ENCODE measurements around the gene PTAFR. TPM values are rescaled to one million over a fixed set of nuclear protein-coding genes. Genes with fewer than 3 reads are reported as not detected.

Gene PTAFR
- total RNA-seq, 2 donors from 2014 or later, result 2.3 to 2.5 TPM

DNA sequence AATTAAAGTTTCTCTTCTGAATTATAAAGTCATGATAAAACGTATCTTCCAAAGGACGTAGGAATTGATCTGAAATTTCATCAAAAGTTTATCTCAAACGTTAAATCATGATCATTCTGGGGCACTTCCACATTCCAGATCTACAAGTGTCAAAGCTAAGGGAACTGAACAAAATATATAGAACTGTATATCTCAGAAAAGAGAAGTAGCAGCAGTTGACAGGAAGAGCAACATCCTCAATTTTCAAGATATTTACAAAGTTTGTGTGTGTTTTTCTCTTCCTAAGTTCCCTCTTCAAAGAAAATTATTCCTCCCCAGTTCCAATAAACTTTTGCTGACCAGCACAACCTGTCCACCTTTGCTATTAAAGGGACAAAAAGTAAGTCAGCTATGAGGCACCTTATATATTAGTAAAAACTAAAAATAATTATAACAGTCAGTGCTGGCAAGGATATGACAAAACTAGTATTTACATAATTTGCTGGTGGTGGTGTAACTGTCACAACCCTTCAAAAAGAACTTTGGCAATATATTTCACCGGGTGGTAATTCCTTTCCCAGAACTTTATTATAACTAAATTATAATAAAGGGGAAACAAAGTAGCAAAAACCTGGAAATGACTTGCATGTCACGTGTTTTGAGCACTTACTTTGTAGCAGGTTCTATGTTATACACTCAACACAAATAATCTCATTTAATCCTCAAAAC, 49.6 kb downstream of the PTAFR start:
- H3K27ac ChIP-seq, result no peak overlapping the region
- no peaks in the 10 kb centered on the region for H3K4me1 ChIP-seq (replicated peaks)
- TF ChIP-seq POLR2AphosphoS5 (IDR thresholded peaks at IDR 0.05), result no peak
- no peak for TF ChIP-seq POLR2A (IDR thresholded peaks at IDR 0.05)
- TF ChIP-seq, protein P1, sequence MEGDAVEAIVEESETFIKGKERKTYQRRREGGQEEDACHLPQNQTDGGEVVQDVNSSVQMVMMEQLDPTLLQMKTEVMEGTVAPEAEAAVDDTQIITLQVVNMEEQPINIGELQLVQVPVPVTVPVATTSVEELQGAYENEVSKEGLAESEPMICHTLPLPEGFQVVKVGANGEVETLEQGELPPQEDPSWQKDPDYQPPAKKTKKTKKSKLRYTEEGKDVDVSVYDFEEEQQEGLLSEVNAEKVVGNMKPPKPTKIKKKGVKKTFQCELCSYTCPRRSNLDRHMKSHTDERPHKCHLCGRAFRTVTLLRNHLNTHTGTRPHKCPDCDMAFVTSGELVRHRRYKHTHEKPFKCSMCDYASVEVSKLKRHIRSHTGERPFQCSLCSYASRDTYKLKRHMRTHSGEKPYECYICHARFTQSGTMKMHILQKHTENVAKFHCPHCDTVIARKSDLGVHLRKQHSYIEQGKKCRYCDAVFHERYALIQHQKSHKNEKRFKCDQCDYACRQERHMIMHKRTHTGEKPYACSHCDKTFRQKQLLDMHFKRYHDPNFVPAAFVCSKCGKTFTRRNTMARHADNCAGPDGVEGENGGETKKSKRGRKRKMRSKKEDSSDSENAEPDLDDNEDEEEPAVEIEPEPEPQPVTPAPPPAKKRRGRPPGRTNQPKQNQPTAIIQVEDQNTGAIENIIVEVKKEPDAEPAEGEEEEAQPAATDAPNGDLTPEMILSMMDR (IDR thresholded peaks at IDR 0.05), result no peak
- no peak for DNase-seq (ENCODE audit: low spot score)
- H3K9me3 ChIP-seq, result no peaks in the 10 kb centered on the region
- 71% methylated on average over 5 of the region's 5 CpGs for WGBS
- no peak overlapping the region for H3K4me3 ChIP-seq
- no peaks in the 10 kb centered on the region for H3K27me3 ChIP-seq (replicated peaks; ENCODE audit: insufficient read depth)
- no peaks in the 10 kb centered on the region for H3K36me3 ChIP-seq
- intact Hi-C loops (cut with DNase I), result no loop called here

GRCh38 chr1:28126212-28126611, 50.3 kb downstream of the PTAFR start:
- no peak for DNase-seq (ENCODE audit: low spot score)
- Histone ChIP-seq H3K4me3 (no peak overlapping the region), H3K4me1 (replicated peaks) (no peaks in the 10 kb centered on the region), H3K27ac (no peak overlapping the region), H3K27me3 (replicated peaks; ENCODE audit: insufficient read depth) (no peaks in the 10 kb centered on the region), H3K9me3 (no peaks in the 10 kb centered on the region), H3K36me3 (no peaks in the 10 kb centered on the region)
- intact Hi-C loops (cut with DNase I), result no loop called here
- no peak for TF ChIP-seq POLR2AphosphoS5 (IDR thresholded peaks at IDR 0.05)
- TF ChIP-seq, protein P1 (IDR thresholded peaks at IDR 0.05), result no peak
- TF ChIP-seq POLR2A (IDR thresholded peaks at IDR 0.05), result no peak
- WGBS, result 69% methylated on average over 3 of the region's 3 CpGs

- intact Hi-C loops (cut with DNase I), result no loop called here
- TF ChIP-seq, protein P1 (IDR thresholded peaks at IDR 0.05), result no peak
- TF ChIP-seq POLR2A (IDR thresholded peaks at IDR 0.05) (no peak), POLR2AphosphoS5 (IDR thresholded peaks at IDR 0.05) (no peak)
- DNase-seq (ENCODE audit: low spot score), result no peak
- WGBS, result 52% methylated on average over 4 of the region's 4 CpGs
- H3K27me3 ChIP-seq (replicated peaks; ENCODE audit: insufficient read depth), result no peaks in the 10 kb centered on the region
- H3K9me3 ChIP-seq, result no peaks in the 10 kb centered on the region
- no peak overlapping the region for H3K27ac ChIP-seq
- no peaks in the 10 kb centered on the region for H3K36me3 ChIP-seq
- no peaks in the 10 kb centered on the region for H3K4me1 ChIP-seq (replicated peaks)
- H3K4me3 ChIP-seq, result no peak overlapping the region
Measured at GRCh38 chr1:28123461-28123961, 53.0 kb downstream of the PTAFR start.

GRCh38 chr1:28122183-28122582, 54.3 kb downstream of the PTAFR start:
- Histone ChIP-seq H3K36me3 (no peaks in the 10 kb centered on the region), H3K4me1 (replicated peaks) (no peaks in the 10 kb centered on the region), H3K27ac (no peak overlapping the region), H3K9me3 (no peaks in the 10 kb centered on the region), H3K27me3 (replicated peaks; ENCODE audit: insufficient read depth) (no peaks in the 10 kb centered on the region), H3K4me3 (no peak overlapping the region)
- no peak for DNase-seq (ENCODE audit: low spot score)
- 75% methylated on average over 3 of the region's 3 CpGs for WGBS
- intact Hi-C loops (cut with DNase I), result no loop called here
- no peak for TF ChIP-seq POLR2AphosphoS5 (IDR thresholded peaks at IDR 0.05)
- TF ChIP-seq POLR2A (IDR thresholded peaks at IDR 0.05), result no peak
- TF ChIP-seq, protein P1 (IDR thresholded peaks at IDR 0.05), result no peak

DNA sequence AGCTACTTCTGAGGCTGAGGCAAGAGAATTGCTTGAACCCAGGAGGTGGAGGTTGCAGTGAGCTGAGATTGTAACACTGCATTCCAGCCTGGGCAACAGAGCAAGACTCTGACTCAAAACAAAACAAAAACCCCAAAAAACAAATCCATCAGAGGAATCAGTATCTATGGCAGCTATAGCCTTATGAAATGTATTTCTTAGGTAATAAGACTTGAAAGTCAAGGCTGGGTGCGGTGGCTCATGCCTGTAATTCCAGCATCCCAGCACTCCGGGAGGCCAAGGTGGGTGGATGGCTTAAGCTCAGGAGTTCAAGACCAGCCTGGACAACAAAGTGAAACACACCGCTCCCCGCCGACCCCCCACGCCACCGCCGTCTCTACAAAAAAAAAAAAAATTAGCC, 56.9 kb downstream of the PTAFR start:
- no peak overlapping the region for H3K27ac ChIP-seq
- intact Hi-C loops (cut with DNase I), result no loop called here
- no peaks in the 10 kb centered on the region for H3K9me3 ChIP-seq
- no peaks in the 10 kb centered on the region for H3K36me3 ChIP-seq
- no peak for DNase-seq (ENCODE audit: low spot score)
- no peaks in the 10 kb centered on the region for H3K4me1 ChIP-seq (replicated peaks)
- 89% methylated on average over 8 of the region's 8 CpGs for WGBS
- TF ChIP-seq POLR2A (IDR thresholded peaks at IDR 0.05) (no peak), POLR2AphosphoS5 (IDR thresholded peaks at IDR 0.05) (no peak)
- TF ChIP-seq, protein P1 (IDR thresholded peaks at IDR 0.05), result no peak
- H3K4me3 ChIP-seq, result no peak overlapping the region
- H3K27me3 ChIP-seq (replicated peaks; ENCODE audit: insufficient read depth), result no peaks in the 10 kb centered on the region
